IMR-90 (cell line): Measurements from ENCODE around the gene CTNS. TPM values are rescaled to one million over a fixed set of nuclear protein-coding genes. Genes with fewer than 3 reads are reported as not detected.

Experiments
- ATAC-seq: fragments of 200-7000 bp; cut with Tn5 transposase; 2 replicates; pipeline ENCODE4 v1.9.1; 2020; ENCODE audit warnings: low read depth, mild to moderate bottlenecking, moderate library complexity
- BruUV-seq: library from RNA; stranded (reverse); fragments of 400-500 nt; replicated peaks from 2 replicates; lab custom pipeline; 2021; lab: Mats Ljungman, UMichigan
- CTCF ChIA-PET: fragments of 300-600 bp; formaldehyde crosslinking; extraction: SDS; loops from one replicate; lab custom pipeline; 2021; ENCODE audit warnings: antibody characterized with exemption; lab: Yijun Ruan, JAX
- POLR2A ChIA-PET: fragments of 300-600 bp; sonication (Branson Sonifier 250); formaldehyde crosslinking; loops from one replicate; lab custom pipeline; 2022; ENCODE audit warnings: antibody characterized with exemption; ENCODE audit not compliant: unreplicated experiment; lab: Charles Lee
- DNase-seq: peaks from one replicate; pipeline ENCODE4 v3.0.0; 2013
- H2AFZ ChIP-seq: replicated peaks from 2 replicates; pipeline ENCODE3; 2013; ENCODE audit warnings: low read length, mild to moderate bottlenecking; ENCODE audit not compliant: poor library complexity
- H2AK5ac ChIP-seq: 2 replicates; pipeline ENCODE4 v1.6.1; 2013; ENCODE audit warnings: low read depth, low read length, inconsistent platforms
- H2AK9ac ChIP-seq: replicated peaks from 2 replicates; pipeline ENCODE3; 2013; ENCODE audit warnings: mild to moderate bottlenecking, low read depth, low read length, moderate library complexity; ENCODE audit not compliant: poor library complexity
- H2BK120ac ChIP-seq: 2 replicates; pipeline ENCODE4 v1.6.1; 2013; ENCODE audit warnings: low read depth, low read length, inconsistent platforms
- H2BK15ac ChIP-seq: 3 replicates; pipeline ENCODE4 v1.6.1; 2013; ENCODE audit warnings: low read depth, low read length, inconsistent platforms
- H2BK20ac ChIP-seq: 2 replicates; pipeline ENCODE4 v1.6.1; 2013; ENCODE audit warnings: low read depth, mild to moderate bottlenecking, inconsistent platforms, low read length, moderate library complexity
- H2BK5ac ChIP-seq: 2 replicates; pipeline ENCODE4 v1.6.1; 2013; ENCODE audit warnings: mild to moderate bottlenecking, low read depth, low read length, inconsistent platforms; ENCODE audit not compliant: poor library complexity, severe bottlenecking
- H3K14ac ChIP-seq: replicated peaks from 2 replicates; pipeline ENCODE4 v1.6.1; 2013; ENCODE audit warnings: low read depth, low read length, inconsistent platforms
- H3K18ac ChIP-seq: 2 replicates; pipeline ENCODE4 v1.6.1; 2013; ENCODE audit warnings: low read depth, low read length, control low read depth
- H3K23ac ChIP-seq: 2 replicates; pipeline ENCODE4 v1.6.1; 2013; ENCODE audit warnings: low read depth, low read length, inconsistent platforms
- H3K27ac ChIP-seq: 2 replicates; pipeline ENCODE4 v1.5.1; 2013; ENCODE audit warnings: mild to moderate bottlenecking, control low read depth, low read length; ENCODE audit not compliant: insufficient read depth
- H3K27me3 ChIP-seq: 2 replicates; pipeline ENCODE4 v1.6.1; 2013; ENCODE audit warnings: low read length; ENCODE audit not compliant: control insufficient read depth, insufficient read depth
- H3K36me3 ChIP-seq: 2 replicates; pipeline ENCODE4 v1.6.1; 2013; ENCODE audit warnings: low read length, mixed read lengths; ENCODE audit not compliant: control insufficient read depth, insufficient read depth
- H3K4ac ChIP-seq: 2 replicates; pipeline ENCODE4 v1.6.1; 2013; ENCODE audit warnings: low read depth, low read length, inconsistent platforms
- H3K4me1 ChIP-seq: 2 replicates; pipeline ENCODE4 v1.6.1; 2013; ENCODE audit warnings: low read length, mixed read lengths; ENCODE audit not compliant: control insufficient read depth, insufficient read depth
- H3K4me2 ChIP-seq: 2 replicates; pipeline ENCODE4 v1.6.1; 2013; ENCODE audit warnings: low read depth, mild to moderate bottlenecking, control low read depth, low read length, moderate library complexity
- H3K4me3 ChIP-seq: 2 replicates; pipeline ENCODE4 v1.5.1; 2013; ENCODE audit warnings: low read depth, mild to moderate bottlenecking, control low read depth, low read length, moderate library complexity; ENCODE audit not compliant: insufficient read depth
- H3K56ac ChIP-seq: 2 replicates; pipeline ENCODE4 v1.6.1; 2013; ENCODE audit warnings: low read length, inconsistent platforms; ENCODE audit not compliant: insufficient read depth; ENCODE audit errors: extremely low read depth
- H3K79me1 ChIP-seq, 2 experiments: 2 replicates each; pipeline ENCODE4 v1.6.1; 2013; ENCODE audit warnings: low read length in 2 of 2, inconsistent platforms in 1 of 2, low read depth in 1 of 2
- H3K9ac ChIP-seq: 2 replicates; pipeline ENCODE4 v1.6.1; 2013; ENCODE audit warnings: low read depth, low read length, control low read depth
- H3K9me1 ChIP-seq: 2 replicates; pipeline ENCODE4 v1.6.1; 2013; ENCODE audit warnings: low read length, inconsistent platforms; ENCODE audit not compliant: insufficient read depth
- H3K9me3 ChIP-seq: 2 replicates; pipeline ENCODE4 v1.6.1; 2013; ENCODE audit warnings: low read length; ENCODE audit not compliant: control insufficient read depth, insufficient read depth
- H4K20me1 ChIP-seq: 2 replicates; pipeline ENCODE4 v1.6.1; 2013; ENCODE audit warnings: low read length, inconsistent platforms; ENCODE audit not compliant: insufficient read depth
- H4K5ac ChIP-seq: 2 replicates; pipeline ENCODE4 v1.6.1; 2013; ENCODE audit warnings: mild to moderate bottlenecking, low read depth, low read length, control low read depth
- H4K8ac ChIP-seq, 2 experiments: 2 replicates each; pipeline ENCODE4 v1.6.1; 2013; ENCODE audit warnings: low read depth in 2 of 2, low read length in 2 of 2, control low read depth in 1 of 2, inconsistent platforms in 1 of 2
- H4K91ac ChIP-seq: 2 replicates; pipeline ENCODE4 v1.6.1; 2013; ENCODE audit warnings: low read depth, low read length, inconsistent platforms; ENCODE audit not compliant: insufficient read depth
- CHD1 ChIP-seq: IDR thresholded peaks from 2 replicates; pipeline ENCODE4 v1.6.1; 2012; ENCODE audit warnings: low read depth, low read length, improper control_type of control experiment
- MAFK ChIP-seq: IDR thresholded peaks from 2 replicates; pipeline ENCODE4 v1.6.1; 2012; ENCODE audit warnings: low read depth, low read length, improper control_type of control experiment
- NFE2L2 ChIP-seq: fragments of 150-350 bp; IDR thresholded peaks from 2 replicates; pipeline ENCODE4 v1.6.1; 2016; ENCODE audit warnings: low read depth, mild to moderate bottlenecking, low read length
- POLR2A ChIP-seq: IDR thresholded peaks from 2 replicates; pipeline ENCODE4 v1.6.1; 2012; ENCODE audit warnings: mild to moderate bottlenecking, low read depth, low read length
- RAD21 ChIP-seq: IDR thresholded peaks from 2 replicates; pipeline ENCODE4 v1.6.1; 2012; ENCODE audit warnings: low read length, improper control_type of control experiment
- RCOR1 ChIP-seq: IDR thresholded peaks from 2 replicates; pipeline ENCODE4 v1.6.1; 2012; ENCODE audit warnings: mild to moderate bottlenecking, low read length, improper control_type of control experiment; ENCODE audit not compliant: insufficient replicate concordance
- USF2 ChIP-seq: fragments of 150-350 bp; IDR thresholded peaks from 2 replicates; pipeline ENCODE4 v1.6.1; 2017; ENCODE audit warnings: mild to moderate bottlenecking, antibody characterized with exemption, low read length, low read depth
- WGBS, 2 experiments: methylation state at CpG; one replicate each; pipeline versions ENCODE4 v1.1.5 to v1.1.7; 2013; ENCODE audit warnings: missing lambda C conversion rate in 2 of 2; ENCODE audit not compliant: insufficient read length in 1 of 2; ENCODE audit errors: extremely low coverage in 2 of 2; 5-methylcytosine and 5-hydroxymethylcytosine counted together
- dilution Hi-C: fragments of 300-500 bp; cut with HindIII; formaldehyde crosslinking; loops from one replicate; pipeline ENCODE4 v1.14.3; 2018; ENCODE audit warnings: low sequenced_read_pairs; ENCODE audit not compliant: unreplicated experiment
- in situ Hi-C: fragments of 300-500 bp; cut with MboI; formaldehyde crosslinking; loops from 3 replicates; pipeline ENCODE4 v1.14.3; 2019; ENCODE audit warnings: low sequenced_read_pairs, inconsistent platforms, mixed read lengths
- intact Hi-C: fragments of 100-400 bp; cut with micrococcal nuclease; formaldehyde crosslinking; loops from 2 replicates; pipeline ENCODE4 v1.10.0; 2022
- polyA plus RNA-seq, 3 experiments: library from polyadenylated mRNA; depleted of rRNA; stranded (reverse); fragments of >200 nt; gene quantifications; 2 replicates each; pipeline ENCODE4 v1.2.3, GENCODE V29; 2012; ENCODE audit warnings: low replicate concordance in 1 of 3
- total RNA-seq: library from RNA; depleted of rRNA; stranded (reverse); fragments of >200 nt; gene quantifications from 2 replicates; pipeline ENCODE4 v1.2.3, GENCODE V29; 2012

CTNS gene
- total and polyA plus RNA-seq, 2 of the 4 experiments (the other 2 are of a cell fraction) = 4.7 to 5.3 TPM

GRCh38 chr17:3693829-3694231, 57.3 kb downstream of the CTNS start:
- WGBS, 2 experiments = 69% methylated on average over 5 of the region's 9 CpGs; no CpG with 5 or more reads in 1 of the 2 experiments
- POLR2A ChIA-PET = no interaction called here

More at GRCh38 chr17:3693829-3694231, 57.3 kb downstream of the CTNS start:
- H2AK5ac ChIP-seq = no peak overlapping the region; the same call in 1 of the 2 replicates
- no peak overlapping the region for H3K14ac ChIP-seq
- ATAC-seq (no peak), DNase-seq (no peak)
- H3K18ac ChIP-seq = no peak overlapping the region
- no peak overlapping the region for H4K91ac ChIP-seq
- no peak overlapping the region for H2BK15ac ChIP-seq
- H3K4ac ChIP-seq = no peak overlapping the region
- H2BK20ac ChIP-seq = no peak overlapping the region
- peaks cover 17% of the 10 kb centered on the region for H3K27me3 ChIP-seq
- CTCF ChIA-PET = no interaction called here
- H2BK5ac ChIP-seq = no peak overlapping the region
- in situ Hi-C loops = no loop called here
- no peaks in the 10 kb centered on the region for H4K20me1 ChIP-seq
- no peak overlapping the region for H2AFZ ChIP-seq
- no peak overlapping the region for H2BK120ac ChIP-seq
- dilution Hi-C loops = no loop called here
- H3K27ac ChIP-seq = no peak overlapping the region
- H3K9me3 ChIP-seq = peaks cover 12% of the 10 kb centered on the region
- no peak overlapping the region for H3K4me2 ChIP-seq
- no peak overlapping the region for H4K5ac ChIP-seq
- H3K4me1 ChIP-seq = peaks cover 4% of the 10 kb centered on the region; the same call in 1 of the 2 replicates
- no peaks in the 10 kb centered on the region for H3K36me3 ChIP-seq
- no peak overlapping the region for H3K23ac ChIP-seq
- H3K4me3 ChIP-seq = no peak overlapping the region
- H3K79me1 ChIP-seq = no peaks in the 10 kb centered on the region
- H3K9ac ChIP-seq = no peak overlapping the region
- TF ChIP-seq CHD1 (no peak), USF2 (no peak), NFE2L2 (no peak), MAFK (no peak), RCOR1 (no peak), RAD21 (no peak), POLR2A (no peak)
- no TSS peak for BruUV-seq
- H3K56ac ChIP-seq = no peak overlapping the region
- intact Hi-C loops = no loop called here
- no peak overlapping the region for H2AK9ac ChIP-seq
- H4K8ac ChIP-seq = no peak overlapping the region
- H3K9me1 ChIP-seq = no peaks in the 10 kb centered on the region
